Activated T-helper 9 cell treated with anti-CD3 and anti-CD28 coated beads, Interleukin-2, amount 50 U/mL, for 16 hours (primary cell): ENCODE measurements around the gene EPHB4.
A peak's percentile ranks its signal among the peaks of the same experiment; 100 is the strongest.

Experiments used
- DNase-seq: peaks from one replicate; pipeline ENCODE4 v3.0.0-alpha.2; 2020; ENCODE audit warnings: low read depth

The EPHB4 gene

DNA sequence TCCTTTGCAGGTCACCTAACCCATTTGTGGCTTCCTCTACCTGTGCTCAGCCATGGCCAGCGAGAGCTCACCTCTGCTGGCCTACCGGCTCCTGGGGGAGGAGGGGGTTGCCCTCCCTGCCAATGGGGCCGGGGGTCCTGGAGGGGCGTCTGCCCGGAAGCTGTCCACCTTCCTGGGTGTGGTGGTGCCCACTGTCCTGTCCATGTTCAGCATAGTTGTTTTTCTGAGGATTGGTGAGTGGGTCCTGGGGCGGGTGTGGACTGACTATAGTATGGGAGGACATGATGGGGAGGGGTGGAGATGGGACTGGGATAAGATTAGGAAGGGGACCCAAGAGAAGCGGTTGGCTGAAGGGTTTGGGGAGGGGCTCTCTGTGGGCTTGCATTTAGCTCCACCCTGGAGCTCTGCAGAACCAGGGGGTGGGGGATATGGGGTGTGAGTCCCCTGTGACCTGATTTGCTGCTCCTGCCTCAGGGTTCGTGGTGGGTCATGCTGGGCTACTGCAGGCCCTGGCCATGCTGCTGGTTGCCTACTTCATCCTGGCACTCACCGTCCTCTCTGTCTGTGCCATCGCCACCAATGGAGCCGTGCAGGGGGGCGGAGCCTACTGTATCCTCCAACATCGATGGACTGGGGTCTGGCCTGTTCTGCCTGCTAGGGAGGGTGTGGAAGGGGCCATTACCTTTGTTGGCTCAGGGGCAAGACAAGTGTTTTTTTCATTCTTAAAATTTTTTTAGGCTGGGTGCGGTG is 27.0 kb upstream of the EPHB4 start:
- no peak for DNase-seq

GRCh38 chr7:100852048-100852872 is 24.9 kb upstream of the EPHB4 start, which contains the start of gene SLC12A9:
SLC12A9 (plus strand) TSS chr7:100852713; CDS start chr7:100854198, 1,485 bp downstream.
- peak; percentile 79 for DNase-seq

- no peak for DNase-seq
Measured at GRCh38 chr7:100847360-100847759, 20.0 kb upstream of the EPHB4 start.

DNA sequence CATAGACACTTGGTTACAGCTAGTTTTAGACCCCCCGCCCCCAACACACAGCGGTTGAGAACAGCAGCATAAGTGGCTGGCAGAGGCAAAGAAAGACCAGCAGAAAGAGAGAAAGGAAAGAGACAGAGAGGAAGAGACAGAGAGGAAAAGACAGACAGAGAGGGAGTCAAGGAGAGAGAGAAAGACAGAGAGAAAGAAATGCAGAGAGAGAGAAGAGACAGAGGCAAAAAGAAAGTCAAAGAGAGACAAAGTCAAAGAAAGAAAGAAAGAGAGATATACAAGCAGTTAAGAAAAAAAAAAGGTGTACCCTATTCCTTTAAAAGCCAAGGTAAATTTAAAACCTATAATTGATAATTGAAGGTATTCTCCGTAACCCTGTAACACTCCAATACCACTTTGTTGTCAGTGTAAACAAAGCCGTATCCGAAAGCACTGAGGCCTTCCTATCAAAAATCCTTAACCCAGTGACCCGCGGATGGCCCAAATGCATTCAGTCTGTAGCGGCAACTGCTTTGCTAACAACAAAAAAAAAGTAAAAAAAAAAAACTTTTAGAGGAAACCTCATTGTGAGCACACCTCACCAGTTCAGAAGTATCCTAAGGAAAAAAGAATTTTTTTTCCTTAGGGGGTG is 13.3 kb upstream of the EPHB4 start:
- DNase-seq = no peak

- no peak for DNase-seq
Measured at GRCh38 chr7:100839361-100839760, 12.0 kb upstream of the EPHB4 start.

GRCh38 chr7:100837099-100837836 is 9.9 kb upstream of the EPHB4 start:
- DNase-seq = peak; percentile 62

DNA sequence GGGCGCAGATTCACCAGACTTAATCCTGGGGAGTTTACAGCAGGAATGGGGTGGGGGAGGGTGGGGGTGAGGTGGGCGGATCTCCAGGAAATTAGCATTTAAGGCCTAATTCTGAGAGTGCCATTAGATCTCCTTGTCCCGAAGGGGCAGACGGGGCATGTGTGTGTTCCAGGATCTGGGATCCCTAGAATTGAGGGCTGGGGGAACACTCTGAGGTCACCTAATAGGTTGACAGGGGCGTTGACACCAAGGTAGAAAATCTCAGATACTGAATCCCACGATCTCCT is 9.4 kb upstream of the EPHB4 start:
- DNase-seq = no peak

DNA sequence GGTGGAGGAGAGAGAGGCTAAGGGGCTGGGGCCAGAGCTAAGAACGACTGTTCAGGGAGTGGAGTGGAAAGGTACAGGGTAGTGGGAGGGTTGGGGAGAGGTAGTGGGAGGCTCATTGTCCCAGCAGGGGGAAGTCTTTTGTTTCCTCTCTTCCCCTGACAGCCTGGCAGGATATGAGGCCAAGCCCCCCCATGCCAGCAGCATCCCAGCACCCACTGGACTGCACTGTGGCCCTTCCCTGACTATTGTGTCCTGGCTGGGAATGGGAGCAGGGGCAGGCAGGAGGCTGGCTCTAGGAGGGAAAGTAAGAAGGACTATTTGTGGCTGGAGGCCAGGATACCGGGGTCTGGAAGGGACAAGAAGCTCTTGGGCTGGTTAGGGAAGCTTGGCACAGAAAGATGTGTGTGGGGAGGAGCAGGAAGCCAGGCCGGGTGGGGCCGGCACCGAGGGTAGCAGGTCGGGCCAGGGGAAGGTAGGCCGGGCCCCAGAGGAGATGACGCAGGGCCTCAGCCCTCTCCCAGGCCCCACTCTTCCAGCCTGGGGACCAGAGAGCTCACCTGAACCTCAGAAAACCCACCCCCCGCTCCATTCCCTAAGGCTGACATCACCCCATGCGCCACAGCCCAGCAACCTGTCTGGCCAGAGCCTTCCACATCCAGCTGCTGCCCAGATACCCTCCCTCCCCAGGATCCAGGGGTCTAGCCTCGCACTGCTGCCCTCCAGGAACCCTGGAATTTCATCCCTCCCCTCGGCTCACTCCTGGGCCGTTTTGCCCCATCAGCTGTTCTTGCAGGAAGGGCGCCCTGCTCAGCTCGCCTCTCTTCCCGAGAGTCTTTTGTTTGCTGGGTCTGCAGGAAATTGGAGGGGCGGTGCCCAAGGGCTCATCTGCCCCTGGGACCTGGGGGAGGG is 8.8 kb upstream of the EPHB4 start:
- DNase-seq = no peak

DNA sequence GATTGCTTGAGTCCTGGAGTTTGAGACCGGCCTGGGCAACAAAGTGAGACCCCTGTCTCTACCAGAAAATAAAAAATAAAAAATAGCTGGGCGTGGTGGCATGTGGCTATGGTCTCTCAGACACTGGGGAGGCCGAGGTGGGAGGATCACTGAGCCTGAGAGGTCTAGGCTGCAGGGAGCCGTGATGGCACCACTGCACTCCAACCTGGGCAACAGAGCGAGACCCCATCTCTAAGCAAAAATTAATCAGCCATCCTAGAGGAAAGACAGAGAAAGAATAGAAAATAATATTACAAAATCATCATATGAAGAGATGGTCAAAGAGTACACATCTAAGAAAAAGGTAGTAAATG is 4.9 kb upstream of the EPHB4 start:
- no peak for DNase-seq

- no peak for DNase-seq
Measured at GRCh38 chr7:100830396-100830795, 3.1 kb upstream of the EPHB4 start.

GRCh38 chr7:100829150-100829716 is 1.9 kb upstream of the EPHB4 start:
- DNase-seq = no peak

DNA sequence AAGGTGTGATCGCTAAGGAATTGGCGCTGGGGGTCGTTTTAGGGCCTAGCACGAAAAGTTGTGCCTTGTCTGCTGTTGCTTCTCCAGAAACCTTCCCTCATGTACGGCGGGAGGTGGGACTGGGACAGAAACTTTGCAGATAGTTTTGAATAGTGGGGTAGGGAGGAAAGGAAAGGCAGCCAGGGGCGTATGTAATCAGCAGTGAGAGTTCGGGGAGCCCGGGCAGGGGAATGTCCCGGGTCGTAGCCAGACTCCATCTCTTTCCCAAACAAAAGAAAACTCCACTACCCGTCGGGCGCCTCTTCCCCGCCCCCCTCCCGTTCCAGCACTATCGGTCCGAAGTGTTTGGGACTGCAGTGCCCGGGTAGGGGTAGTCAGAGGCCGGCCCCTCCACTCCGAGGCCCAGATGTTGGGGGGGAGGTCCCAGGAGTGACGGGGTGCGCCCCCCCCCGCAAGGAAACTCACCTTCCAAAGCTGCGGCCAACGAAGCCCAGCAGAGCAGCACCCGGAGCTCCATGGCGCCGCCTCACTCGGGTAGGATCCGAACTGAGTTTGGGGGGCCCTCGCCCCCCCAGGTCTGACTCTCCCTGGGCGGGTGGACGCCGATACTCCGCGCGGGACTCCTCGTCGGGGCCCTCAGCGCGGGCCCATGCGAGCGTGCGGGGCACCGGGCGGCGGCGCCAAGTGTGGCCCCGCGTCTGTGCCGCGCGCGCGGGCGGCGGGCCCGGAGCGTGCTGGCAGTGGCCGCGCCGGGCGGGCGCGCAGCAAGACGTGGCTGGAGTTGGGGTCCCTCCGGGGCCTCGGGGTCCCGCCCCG is 601 bp downstream of the EPHB4 start:
- DNase-seq = no peak

- no peak for DNase-seq
Measured at GRCh38 chr7:100825751-100826513, 1.4 kb downstream of the EPHB4 start.

- no peak for DNase-seq
Measured at GRCh38 chr7:100825215-100825671, 2.1 kb downstream of the EPHB4 start.

DNA sequence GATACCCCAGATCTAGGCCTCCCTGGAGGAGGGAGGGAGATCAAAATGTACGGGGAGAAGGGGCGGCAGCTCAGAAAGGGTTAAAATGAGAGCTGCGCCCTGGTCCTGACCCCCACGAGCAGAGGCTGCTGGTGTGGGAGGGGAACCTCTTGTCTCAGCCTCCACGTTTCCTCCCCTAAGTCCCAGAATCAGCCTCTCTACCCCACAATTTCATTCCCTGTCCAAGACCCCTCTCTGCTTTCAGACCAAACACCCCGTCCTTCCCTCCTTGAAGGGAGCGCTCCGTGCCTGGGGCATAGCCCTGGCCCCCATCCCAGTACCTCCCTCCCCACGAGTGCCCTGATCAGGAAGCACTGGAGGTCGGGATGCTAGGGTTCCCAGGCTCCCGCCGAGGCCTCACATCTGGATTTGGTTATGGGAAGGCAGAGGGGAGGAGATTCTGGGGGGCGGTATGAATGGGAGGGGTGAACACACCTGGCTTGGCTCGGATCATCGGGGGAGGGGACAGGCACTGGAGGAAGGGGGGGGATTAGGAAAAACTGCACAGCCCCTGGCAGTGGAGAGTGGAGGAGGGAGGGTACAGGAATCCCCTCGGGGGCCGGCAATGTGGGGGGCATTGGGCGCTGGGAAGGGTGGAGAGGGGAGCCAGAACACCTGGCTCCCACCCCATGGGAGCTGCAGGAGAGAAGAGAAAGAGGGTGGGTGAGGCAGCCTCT is 2.7 kb downstream of the EPHB4 start:
- DNase-seq = no peak

- no peak for DNase-seq
Measured at GRCh38 chr7:100823534-100823933, 3.8 kb downstream of the EPHB4 start.

DNA sequence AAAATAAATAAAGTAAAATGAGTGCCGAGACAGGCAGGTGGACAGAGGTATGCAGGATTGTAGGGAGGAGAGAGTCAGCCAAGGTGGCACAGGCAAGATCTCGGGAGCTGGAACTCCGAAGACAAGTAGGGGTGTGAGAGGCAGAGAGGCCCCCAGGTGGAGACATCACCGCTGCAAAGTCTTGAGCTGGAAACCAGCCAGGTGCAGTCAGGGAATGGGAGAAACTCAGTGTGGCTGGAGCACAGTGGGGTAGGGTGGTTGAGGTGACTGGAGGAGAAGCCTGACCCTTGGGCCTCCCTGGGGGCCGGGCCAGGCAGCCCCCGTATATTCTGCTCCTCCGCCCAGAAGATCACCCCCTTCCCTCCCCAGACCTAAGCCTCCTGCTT is 4.2 kb downstream of the EPHB4 start:
- no peak for DNase-seq

DNA sequence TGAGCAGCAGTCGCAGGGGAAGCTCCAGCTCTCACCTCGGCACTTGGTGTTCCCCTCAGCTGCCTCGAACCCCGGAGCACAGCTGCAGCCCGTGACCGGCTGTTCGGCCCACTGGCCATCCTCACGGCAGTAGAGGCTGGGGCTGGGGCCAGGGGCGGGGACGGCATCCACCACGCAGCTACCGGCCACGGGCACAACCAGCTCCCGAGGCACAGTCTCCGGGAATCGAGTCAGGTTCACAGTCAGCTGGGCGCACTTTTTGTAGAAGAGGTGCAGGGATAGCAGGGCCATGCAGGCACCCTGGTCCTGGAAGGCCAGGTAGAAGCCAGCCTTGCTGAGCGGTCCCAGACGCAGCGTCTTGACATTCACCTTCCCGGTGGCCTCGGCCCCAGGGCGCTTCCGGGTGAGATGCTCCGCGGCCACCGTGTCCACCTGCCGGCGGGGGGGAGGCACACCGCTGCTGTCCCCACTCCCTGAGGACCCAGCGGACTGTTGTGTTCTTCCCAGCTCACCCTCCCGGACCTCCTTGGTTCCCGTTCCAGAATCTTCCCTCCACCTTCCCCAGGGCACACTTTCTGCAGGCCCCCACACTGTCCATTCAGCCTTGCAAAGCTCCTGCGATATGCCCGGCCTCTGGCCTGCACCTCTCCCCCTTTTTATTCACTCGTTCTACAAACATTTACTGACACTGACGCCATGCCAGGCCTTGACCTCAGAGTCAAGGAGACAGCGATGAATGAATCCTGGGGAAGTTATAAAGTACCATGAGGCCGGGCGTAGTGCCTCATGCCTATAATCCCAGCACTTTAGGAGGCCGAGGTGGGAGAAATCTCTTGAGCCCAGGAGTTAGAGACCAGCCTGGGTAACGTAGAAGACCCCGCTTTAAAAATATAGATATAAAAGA is 4.8 kb downstream of the EPHB4 start:
- no peak for DNase-seq
